Nephron progenitor cell (in vitro differentiated cells): Measurements from ENCODE around the gene C2orf68.
A peak's percentile ranks its signal among the peaks of the same experiment; 100 is the strongest.

Experiments used
- DNase-seq: peaks from one replicate; pipeline ENCODE4 v3.0.0; 2021
- H3K27ac Mint-ChIP-seq: 2 replicates; pipeline ENCODE4 v1.8.0; 2021; ENCODE audit warnings: mild to moderate bottlenecking, moderate library complexity, mixed read lengths
- H3K27me3 Mint-ChIP-seq: 2 replicates; pipeline ENCODE4 v1.8.0; 2021; ENCODE audit warnings: mild to moderate bottlenecking, low read depth, mixed read lengths; ENCODE audit not compliant: poor library complexity
- H3K36me3 Mint-ChIP-seq: 2 replicates; pipeline ENCODE4 v1.8.0; 2021; ENCODE audit warnings: low read depth, mixed read lengths
- H3K4me1 Mint-ChIP-seq: 2 replicates; pipeline ENCODE4 v1.8.0; 2021; ENCODE audit warnings: mixed read lengths
- H3K4me3 Mint-ChIP-seq: 2 replicates; pipeline ENCODE4 v1.8.0; 2021; ENCODE audit warnings: mild to moderate bottlenecking, moderate library complexity, mixed read lengths
- H3K9me3 Mint-ChIP-seq: 2 replicates; pipeline ENCODE4 v1.8.0; 2021; ENCODE audit warnings: mild to moderate bottlenecking, moderate library complexity, mixed read lengths
- TF ChIP-seq, protein P1 (sequence below): fragments of 200-600 bp; sonication (generic); IDR thresholded peaks from 2 replicates; pipeline ENCODE4 v1.5.0; 2021; ENCODE audit warnings: antibody characterized with exemption

C2orf68 gene

DNA sequence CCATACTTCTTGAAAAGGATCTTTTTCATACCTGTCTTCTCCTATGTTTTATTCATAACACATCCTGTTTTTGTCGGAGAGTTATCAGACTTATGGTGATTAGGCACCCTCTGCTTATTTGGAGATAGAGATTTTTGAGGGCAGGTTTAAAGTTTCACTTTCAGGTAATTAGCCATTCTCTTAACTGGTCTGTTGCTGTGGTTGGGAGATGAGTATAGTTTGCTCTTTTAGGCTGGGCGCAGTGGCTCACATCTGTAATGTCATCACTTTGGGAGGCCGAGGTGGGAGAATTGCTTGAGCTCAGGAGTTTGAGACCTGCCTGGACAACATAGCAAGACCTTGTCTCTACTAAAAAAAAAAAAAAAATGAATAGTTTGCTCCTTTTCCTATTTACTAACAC lies 30.9 kb upstream of the C2orf68 start:
- Mint-ChIP-seq H3K27me3 (no peaks in the 10 kb centered on the region), H3K27ac (no peak overlapping the region), H3K9me3 (no peaks in the 10 kb centered on the region), H3K4me3 (no peak overlapping the region), H3K4me1 (no peaks in the 10 kb centered on the region), H3K36me3 (peaks cover 67% of the 10 kb centered on the region)
- TF ChIP-seq, protein P1, sequence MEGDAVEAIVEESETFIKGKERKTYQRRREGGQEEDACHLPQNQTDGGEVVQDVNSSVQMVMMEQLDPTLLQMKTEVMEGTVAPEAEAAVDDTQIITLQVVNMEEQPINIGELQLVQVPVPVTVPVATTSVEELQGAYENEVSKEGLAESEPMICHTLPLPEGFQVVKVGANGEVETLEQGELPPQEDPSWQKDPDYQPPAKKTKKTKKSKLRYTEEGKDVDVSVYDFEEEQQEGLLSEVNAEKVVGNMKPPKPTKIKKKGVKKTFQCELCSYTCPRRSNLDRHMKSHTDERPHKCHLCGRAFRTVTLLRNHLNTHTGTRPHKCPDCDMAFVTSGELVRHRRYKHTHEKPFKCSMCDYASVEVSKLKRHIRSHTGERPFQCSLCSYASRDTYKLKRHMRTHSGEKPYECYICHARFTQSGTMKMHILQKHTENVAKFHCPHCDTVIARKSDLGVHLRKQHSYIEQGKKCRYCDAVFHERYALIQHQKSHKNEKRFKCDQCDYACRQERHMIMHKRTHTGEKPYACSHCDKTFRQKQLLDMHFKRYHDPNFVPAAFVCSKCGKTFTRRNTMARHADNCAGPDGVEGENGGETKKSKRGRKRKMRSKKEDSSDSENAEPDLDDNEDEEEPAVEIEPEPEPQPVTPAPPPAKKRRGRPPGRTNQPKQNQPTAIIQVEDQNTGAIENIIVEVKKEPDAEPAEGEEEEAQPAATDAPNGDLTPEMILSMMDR = no peak
- no peak for DNase-seq

DNA sequence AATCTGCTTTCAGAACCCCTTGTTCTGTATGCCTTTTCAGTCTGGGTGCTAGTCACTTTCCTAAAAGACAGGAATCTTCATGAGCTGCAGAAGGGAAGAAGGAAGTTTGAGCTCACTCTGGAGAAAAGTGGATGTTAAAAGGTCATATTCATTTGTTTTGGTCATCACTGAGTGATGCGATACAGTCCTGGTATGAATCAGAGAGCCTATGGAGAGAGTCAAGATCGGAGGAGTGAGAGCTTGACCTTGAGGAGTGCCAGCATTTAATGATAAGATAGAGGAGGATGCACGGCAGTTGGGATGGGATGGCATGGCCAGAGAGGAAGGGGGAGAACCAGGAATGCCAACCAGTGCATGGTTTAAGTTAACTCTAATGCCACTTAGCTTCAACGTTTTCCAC lies 23.8 kb upstream of the C2orf68 start:
- Mint-ChIP-seq H3K27ac (peak overlapping the region; percentile 76), H3K4me1 (no peaks in the 10 kb centered on the region), H3K9me3 (no peaks in the 10 kb centered on the region), H3K27me3 (peaks cover 2% of the 10 kb centered on the region), H3K36me3 (peaks cover 73% of the 10 kb centered on the region), H3K4me3 (no peak overlapping the region)
- TF ChIP-seq, protein P1 = no peak
- no peak for DNase-seq

DNA sequence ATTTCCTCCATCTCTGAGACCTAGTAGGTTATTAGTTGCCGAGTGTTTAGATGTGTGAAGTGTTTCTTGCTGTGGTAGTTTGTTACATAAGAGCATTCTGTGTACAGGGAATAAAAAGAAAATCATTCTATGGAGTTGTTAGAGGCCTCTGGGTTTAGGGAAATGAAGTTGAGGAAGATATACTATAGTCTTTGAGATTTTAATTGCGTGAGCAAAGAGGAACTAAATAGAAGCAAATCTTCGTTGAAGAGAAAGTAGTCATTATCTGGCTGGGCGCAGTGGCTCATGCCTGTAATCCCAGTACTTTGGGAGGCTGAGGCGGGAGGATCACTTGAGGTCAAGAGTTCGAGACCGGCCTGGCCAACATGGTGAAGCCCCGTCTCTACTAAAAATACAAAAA lies 23.1 kb upstream of the C2orf68 start:
- DNase-seq = no peak
- peaks cover 75% of the 10 kb centered on the region for H3K36me3 Mint-ChIP-seq
- no peaks in the 10 kb centered on the region for H3K4me1 Mint-ChIP-seq
- TF ChIP-seq, protein P1 = no peak
- H3K4me3 Mint-ChIP-seq = no peak overlapping the region
- no peak overlapping the region for H3K27ac Mint-ChIP-seq
- H3K9me3 Mint-ChIP-seq = no peaks in the 10 kb centered on the region
- H3K27me3 Mint-ChIP-seq = peaks cover 2% of the 10 kb centered on the region

DNA sequence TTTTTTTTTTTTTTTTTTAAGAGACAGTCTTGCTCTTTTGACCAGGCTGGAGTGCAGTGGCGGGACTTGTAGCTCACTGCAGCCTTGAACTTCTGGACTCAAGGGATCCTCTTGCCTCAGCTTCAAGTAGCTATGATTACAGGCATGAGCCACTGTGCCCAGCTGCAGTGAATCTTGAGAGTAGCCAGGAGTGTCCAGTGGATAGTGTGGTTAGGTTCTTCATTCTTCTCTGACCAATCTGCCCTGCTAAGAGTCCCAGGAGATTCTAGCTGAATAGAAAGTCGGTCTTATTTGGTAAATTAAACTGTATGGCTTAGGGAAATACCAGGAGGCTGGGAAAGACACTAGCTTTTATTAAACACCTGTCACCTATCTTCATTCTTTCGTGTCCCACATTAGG lies 19.4 kb upstream of the C2orf68 start:
- no peaks in the 10 kb centered on the region for H3K27me3 Mint-ChIP-seq
- peaks cover 75% of the 10 kb centered on the region for H3K36me3 Mint-ChIP-seq
- no peak for DNase-seq
- no peak overlapping the region for H3K27ac Mint-ChIP-seq
- TF ChIP-seq, protein P1 = no peak
- no peaks in the 10 kb centered on the region for H3K4me1 Mint-ChIP-seq
- no peaks in the 10 kb centered on the region for H3K9me3 Mint-ChIP-seq
- no peak overlapping the region for H3K4me3 Mint-ChIP-seq

DNA sequence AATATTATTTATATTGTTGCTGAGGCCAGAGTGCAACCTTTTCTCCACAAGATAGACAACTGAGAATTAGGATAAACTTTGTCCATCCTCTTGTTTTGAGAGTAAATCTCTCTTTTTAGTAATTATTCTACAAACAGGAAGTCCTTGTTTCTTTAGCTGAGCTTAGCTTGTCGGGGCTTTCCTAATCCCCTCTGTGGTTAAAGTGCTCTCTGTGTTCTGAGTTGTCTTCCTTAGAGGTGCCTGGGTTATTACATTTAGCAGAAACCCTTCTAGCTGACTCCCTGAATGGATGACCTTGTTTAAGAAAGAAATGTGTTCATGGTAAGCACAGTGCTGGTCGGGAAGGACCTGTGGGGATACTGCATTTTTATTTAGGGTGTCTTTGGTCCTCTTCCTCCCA lies 16.8 kb upstream of the C2orf68 start:
- no peaks in the 10 kb centered on the region for H3K4me1 Mint-ChIP-seq
- H3K9me3 Mint-ChIP-seq = no peaks in the 10 kb centered on the region
- no peak overlapping the region for H3K27ac Mint-ChIP-seq
- H3K27me3 Mint-ChIP-seq = no peaks in the 10 kb centered on the region
- no peak overlapping the region for H3K4me3 Mint-ChIP-seq
- peaks cover 79% of the 10 kb centered on the region for H3K36me3 Mint-ChIP-seq
- DNase-seq = no peak
- TF ChIP-seq, protein P1 = no peak

DNA sequence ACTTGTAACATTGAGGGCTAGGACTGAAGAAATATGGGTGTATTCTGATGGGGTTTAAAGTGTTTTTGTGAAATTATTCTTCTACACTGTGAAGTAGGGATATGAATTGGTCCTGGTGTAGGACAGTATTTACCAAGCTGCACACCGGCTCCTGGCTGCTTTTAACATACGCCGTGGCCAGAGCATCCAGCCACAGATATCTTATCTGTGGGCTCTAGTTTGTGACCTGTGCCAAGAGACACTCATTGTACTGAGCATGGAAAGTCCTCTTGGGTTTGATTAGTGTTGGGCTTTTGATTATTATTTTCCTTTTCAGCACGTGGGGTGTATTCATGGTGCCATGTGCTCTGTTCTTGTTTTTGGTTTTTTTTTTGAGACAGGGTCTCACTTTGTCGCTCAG lies 12.1 kb upstream of the C2orf68 start:
- H3K36me3 Mint-ChIP-seq = peaks cover 61% of the 10 kb centered on the region
- no peaks in the 10 kb centered on the region for H3K9me3 Mint-ChIP-seq
- no peak overlapping the region for H3K27ac Mint-ChIP-seq
- no peaks in the 10 kb centered on the region for H3K4me1 Mint-ChIP-seq
- TF ChIP-seq, protein P1 = no peak
- H3K4me3 Mint-ChIP-seq = no peak overlapping the region
- no peak for DNase-seq
- no peaks in the 10 kb centered on the region for H3K27me3 Mint-ChIP-seq
